HK-2 (cell line): ENCODE results near the gene ANO1.

Experiments used
- DNase-seq: peaks from one replicate; pipeline ENCODE4 v3.0.0-alpha.2; 2018; ENCODE audit not compliant: unreplicated experiment

ANO1 gene

DNA sequence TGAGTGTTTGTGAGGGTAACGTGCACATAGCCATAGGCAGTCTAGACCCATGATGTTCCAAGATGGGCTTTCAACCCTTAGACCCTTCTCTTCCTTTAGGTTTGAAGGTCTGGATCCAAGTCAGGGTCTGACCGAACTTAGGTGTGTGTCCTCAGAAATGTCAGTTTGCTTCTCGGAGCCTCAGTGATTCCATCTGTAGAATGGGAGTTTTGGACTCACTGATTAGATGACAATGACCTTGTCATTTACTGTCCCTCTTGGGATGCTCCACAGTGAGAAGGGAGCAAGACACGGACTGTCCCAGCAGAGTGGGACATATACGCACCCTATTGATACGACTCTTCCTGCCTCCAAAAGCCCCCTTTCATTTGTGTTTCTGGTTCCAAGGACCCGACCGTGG lies 37.7 kb downstream of the ANO1 start:
- no peak for DNase-seq

DNA sequence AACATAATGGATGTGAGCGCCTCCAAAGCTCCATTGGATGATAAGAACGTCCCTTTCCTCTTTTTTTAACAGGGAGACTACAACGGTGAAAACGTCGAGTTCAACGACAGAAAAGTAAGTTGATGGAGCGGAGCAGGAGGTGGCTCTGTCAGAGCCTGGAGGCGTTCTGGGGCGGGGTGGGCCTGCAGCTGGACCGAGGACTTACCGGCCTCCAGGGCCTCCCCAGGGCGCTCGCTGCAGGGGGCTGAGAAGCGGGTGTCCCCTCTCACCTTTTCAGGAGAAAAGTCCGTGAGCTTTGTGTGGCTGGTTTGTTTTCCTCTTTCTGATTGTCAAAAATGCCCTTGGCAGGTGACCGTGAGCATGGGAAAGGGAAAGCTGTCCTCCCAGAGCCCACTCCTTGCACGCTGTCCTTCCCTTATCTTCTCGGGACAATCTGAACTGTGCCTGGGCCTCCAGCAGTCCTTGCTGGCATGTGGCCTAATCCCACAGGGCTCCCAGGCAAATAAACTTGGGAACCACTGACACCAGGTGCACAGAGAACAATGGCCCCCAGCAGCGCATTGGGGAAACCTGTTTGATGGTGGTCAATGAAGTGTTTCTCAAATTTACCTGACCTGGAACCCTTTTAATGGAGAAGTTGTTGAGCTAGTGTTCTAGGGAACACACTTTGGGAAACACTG lies 38.4 kb downstream of the ANO1 start:
- no peak for DNase-seq

DNA sequence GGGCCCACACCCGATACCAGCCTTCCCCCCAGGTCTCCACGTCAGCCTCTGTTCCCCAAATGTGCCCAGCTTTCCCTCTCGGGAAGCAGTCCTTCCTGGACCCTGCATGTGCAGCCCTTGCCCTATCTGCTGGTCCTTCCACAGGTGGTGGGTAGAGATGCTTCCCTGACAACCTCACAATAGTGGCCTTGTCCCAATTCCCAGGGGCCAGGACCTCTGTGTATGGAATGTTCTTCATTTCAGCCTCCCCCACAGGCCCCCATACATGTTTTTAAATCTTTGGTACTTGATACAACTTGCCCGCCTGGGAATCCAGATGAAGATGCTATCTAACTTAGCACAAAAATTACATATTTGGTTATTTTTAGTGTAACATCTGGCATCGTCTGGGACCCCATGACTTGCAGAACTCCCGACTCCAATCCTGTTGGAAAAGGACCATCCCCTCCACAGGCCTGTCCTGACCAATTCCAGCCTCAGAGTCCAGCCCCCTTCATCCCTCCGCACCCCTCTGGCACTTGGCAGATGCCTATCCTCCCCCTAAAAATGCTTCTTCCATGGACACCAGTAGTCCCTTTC lies 39.5 kb downstream of the ANO1 start:
- no peak for DNase-seq

DNA sequence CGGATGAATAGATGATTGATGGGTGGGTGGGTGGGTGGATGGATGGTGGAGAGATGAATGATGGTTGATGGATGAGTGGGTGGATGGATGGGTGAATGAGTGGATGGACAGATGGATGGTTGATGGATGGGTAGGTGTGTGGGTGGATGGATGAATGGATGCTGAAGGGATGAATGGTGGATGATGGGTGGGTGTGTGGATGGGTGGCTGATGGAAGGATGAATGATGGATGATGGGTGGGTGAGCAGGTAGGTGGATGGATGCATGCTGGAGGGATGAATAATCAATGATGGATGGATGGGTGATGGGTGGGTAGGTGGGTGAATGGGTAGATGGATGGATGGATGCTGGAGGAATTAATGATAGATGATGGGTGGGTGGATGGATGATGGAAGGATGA lies 40.5 kb downstream of the ANO1 start:
- DNase-seq: no peak

DNA sequence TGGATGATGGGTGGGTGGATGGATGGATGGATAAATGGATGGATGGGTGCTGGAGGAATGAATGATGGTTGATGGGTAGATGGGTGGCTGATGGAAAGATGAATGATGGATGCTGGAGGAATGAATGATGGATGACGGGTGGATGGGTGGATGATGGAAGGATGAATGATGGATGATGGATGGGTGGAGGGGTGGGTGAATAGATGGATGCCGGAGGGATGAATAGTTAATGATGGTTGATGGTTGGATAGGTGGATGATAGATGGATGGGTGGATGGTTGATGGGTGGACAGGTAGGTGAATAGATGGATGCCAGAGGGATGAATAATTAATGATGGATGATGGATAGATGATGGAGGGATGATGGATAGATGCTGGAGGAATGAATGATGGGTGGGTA lies 41.4 kb downstream of the ANO1 start:
- no peak for DNase-seq

DNA sequence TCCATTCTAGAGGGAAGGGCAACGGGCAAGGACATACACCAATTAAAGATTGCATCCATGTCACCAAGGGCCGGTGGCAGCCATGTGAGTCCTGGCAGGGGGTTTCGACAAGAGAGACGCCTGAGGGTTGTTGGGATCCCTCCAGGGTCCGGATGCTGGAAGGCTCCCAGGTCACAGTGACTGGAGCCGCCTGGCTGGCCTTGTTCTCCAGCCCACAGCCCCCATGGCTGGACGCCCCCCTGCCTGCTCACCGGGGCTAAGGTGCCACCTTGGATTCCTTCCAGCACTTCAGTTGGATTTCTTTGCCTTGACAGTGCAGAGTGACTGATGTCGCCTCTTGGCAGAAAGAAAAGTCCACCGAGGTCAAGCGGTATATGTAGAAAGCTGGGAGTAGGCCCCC lies 42.6 kb downstream of the ANO1 start:
- no peak for DNase-seq

DNA sequence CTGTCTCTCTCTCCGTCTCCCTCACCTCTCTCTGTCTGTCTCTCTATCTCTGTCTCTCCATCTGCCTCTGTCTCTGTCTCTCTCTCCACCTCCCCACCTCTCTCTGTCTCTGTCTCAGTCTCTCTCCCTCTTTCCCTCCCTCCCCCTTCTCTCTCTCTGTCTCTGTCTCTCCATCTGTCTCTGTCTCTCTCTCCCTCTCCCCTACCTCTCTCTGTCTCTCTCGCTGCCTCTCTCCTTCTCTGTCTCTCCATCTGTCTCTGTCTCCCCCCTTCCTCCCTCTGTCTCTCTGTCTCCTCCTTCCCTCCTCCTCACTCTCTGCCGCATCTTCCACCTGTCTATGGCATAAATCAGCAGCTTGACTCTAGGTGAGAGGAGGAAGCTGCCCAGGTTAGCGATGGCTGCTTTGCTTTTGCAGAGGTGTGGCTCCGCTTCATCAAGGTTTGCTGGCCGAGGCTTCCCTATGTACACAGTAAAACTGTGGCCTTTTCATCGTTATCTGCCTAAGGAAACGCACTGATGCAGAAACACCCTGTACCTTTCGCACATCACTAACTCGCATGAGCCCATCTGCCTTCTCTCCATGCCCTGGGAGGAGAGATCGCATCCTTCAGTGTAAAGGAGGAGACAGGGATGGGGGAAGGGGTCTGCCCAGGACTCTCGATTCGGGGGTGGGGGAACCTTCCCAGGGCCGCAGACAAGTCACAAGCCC lies 44.5 kb downstream of the ANO1 start:
- no peak for DNase-seq

DNA sequence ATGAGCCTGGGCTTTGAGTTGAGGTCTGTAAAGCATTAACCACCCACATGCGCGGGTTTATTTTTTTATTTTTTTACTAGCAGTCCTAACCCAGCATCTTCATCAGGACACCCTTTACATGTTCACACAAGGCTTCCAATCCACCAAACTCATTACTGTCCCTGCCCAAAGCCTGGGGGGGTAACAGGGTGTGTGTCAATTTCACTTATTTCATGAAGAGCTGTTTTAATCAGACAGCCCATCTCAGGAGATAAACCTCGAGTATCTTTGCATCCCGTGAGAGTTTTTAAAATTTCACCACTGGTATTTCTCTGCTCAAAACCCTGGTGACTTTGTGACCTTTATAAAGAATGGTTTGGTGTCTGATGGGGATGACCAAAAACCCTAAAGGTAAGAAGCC lies 45.6 kb downstream of the ANO1 start:
- DNase-seq: no peak

DNA sequence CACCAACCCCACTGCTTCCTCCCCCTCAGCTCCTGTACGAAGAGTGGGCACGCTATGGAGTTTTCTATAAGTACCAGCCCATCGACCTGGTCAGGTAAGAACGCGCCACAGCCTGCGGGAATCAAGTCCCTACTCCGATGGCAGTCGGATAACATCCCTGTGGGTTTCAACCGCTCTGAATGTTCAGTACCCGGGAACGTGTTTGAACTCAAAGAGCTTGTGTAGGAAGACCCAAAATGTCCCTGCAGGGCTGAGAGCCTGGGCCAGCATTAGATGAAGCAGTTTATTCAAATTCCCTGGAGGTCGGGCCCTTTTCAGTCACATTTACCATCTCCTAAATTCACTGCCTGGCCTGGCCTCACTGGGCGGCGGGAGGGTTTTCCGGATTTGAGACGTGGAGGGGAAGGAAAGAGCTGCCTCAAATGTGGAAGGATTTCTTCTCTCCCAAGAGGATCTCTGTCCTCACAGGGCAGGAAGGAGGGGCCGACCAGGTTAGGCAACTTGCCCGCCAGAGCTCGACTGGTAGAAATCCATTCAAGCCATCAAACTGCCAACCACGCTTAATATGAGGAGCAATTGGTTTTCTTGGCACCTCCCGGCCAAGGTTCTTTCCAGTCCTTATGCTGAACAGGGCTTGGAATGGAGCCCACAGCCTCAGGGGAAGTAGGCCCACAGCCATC lies 46.3 kb downstream of the ANO1 start:
- no peak for DNase-seq

DNA sequence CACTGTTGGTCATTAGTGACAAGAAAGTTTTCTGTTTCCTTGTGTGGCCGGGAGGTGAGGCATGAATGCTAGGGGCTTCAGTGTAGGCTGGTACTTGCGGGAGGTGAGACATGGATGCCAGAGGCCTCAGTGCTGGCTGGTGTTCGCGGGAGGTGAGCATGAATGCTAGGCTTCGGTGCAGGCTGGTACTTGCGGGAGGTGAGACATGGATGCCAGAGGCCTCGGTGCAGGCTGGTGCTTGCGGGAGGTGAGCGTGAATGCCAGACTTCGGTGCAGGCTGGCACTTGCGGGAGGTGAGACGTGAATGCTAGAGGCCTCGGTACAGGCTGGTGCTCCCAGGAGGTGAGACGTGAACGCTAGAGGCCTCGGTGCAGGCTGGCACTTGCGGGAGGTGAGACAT lies 48.4 kb downstream of the ANO1 start:
- no peak for DNase-seq

DNA sequence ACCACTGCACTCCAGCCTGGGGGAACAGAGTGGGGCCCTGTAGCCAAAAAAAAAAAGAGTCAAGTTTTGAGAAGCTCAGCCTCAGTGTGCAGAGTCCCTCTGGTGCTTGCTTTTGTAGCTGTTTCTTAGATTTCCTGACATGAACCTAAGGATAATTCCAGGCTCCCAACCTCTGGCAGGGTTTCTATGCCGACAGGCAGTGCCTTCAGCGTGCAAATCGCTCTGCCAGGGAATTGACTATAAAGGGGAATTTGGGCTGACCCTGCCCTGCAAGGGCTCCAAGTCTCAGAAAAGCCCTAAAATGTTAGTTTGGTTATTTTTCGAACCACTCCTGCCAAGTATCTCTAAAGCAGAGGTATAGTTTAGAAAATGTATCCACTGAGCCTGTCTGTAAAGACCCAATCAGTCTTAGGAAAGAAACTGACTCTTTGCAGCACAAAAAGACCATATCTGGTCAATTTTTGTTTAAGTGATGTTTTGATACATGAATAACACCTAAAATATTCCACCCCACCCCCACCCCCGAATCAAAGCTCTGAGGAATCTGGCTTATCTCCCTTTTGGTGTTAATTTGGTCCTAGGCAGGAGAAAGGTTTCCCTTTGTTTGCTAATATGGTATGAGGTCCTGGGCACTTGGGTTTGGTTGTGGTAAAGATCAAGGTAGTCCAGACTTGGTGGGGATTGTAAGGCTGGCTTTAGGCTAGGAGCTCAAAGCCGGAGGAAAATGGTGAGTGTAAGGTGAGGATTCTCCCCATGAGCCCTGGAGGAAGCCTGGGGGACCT lies 49.7 kb downstream of the ANO1 start:
- no peak for DNase-seq

DNA sequence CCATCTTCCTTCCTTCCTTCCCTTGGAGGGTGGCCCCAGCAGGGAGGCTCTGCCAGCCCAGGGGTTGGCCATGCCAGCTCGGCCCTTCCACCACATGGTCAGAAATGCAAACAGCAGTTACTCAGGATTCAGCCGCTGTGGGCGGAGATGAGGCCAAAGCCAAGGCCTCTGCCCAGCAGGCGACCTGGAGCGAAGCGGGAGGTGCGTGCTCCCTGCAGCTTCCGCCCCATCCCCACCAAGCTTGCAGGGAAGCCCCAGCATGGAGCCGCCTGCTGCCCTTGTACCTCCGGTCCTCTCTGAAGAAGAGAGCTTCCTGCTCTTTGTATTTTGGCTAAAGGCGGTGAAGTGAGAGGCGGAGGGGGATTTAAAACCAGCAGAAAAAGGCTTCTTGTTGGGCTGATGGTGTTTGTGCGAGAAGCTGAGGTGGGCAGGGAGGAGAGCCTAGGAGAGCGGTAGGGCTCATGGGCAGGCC lies 50.4 kb downstream of the ANO1 start:
- peak; percentile 4 for DNase-seq

DNA sequence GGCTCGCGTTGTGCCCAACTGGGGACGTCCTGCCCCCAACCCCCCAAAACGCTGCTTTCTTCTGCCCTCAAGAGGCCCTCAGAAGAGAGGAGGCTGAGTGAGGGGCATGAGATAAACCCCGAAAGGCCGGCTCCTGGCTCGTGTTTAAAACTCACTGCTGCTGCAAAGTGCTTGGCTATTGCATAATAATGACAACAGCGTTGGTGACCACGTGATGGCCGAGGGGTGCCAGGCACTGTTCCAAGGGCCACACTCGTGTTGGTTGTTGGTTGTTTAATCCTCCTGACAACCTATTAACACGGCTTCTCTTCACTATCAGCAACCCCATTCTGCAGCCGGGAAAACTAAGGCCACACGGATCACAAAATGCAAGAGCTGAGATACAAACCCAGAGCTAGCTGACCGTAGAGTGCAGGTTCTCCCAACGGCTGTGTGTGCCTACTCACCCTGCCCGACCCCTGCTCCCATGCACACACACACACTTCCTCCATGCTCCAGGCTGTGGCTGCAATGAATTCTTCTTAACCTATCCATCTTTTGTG lies 51.0 kb downstream of the ANO1 start:
- no peak for DNase-seq

DNA sequence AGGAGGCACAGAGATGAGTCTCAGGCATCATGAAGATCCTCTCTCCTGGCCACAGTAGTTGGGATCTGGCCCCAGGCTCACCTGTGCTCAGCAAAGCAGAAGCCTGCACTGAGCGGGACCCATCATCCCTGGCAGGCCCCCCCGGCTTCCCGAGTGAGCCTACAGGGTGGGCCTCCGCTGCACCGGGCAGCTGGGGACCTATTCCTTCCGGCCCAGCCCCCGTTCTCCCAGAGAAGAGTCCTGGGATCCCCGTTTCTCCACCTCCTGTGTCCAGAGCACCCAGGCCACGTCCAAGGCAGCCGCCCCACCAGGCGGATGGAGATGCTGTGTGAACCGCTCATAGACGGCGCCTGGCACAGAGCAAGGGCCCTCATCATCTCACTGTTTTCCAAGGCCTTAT lies 52.5 kb downstream of the ANO1 start:
- DNase-seq: no peak

DNA sequence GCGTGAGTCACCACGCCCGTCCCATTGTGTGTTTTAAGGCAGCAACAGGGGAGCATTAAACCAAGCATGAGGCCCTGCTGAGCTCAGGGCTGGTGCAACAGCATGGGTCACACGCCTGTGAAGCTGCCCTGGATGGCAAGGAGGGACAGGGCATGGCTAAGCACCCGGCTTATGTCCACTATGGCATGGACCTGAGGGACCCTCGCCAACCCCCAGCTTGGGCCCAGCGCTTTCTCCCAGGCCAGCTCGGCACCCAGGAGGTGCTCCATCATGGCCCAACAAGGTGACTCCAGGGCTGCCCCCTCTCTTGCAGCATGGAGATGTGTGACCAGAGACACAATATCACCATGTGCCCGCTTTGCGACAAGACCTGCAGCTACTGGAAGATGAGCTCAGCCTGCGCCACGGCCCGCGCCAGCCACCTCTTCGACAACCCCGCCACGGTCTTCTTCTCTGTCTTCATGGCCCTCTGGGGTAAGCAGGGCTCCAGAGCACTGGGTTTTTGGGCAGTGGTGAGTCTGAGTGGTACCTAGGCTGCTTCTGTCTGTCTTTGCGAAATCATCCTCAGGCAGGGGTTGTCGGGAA lies 53.6 kb downstream of the ANO1 start:
- DNase-seq: no peak

DNA sequence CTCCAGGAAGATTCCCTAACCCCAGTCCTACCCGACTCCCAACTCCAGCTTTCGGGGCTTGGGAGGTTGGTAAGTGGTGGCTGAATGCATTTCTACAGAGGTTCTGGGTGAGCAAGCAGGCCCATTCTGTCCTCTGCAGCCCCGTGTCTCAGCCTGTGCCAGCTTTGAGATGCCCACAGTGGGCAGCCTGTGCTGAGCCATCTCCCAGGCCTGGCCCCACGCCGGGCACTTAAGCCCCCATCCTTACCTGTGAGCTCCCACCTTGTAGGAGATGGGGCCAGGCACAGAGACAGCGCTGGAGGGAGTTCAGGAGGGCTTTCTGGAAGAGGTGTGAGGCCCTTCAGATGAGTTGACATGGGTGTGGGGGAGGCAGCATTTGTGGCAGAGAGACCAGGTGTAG lies 54.5 kb downstream of the ANO1 start:
- no peak for DNase-seq

DNA sequence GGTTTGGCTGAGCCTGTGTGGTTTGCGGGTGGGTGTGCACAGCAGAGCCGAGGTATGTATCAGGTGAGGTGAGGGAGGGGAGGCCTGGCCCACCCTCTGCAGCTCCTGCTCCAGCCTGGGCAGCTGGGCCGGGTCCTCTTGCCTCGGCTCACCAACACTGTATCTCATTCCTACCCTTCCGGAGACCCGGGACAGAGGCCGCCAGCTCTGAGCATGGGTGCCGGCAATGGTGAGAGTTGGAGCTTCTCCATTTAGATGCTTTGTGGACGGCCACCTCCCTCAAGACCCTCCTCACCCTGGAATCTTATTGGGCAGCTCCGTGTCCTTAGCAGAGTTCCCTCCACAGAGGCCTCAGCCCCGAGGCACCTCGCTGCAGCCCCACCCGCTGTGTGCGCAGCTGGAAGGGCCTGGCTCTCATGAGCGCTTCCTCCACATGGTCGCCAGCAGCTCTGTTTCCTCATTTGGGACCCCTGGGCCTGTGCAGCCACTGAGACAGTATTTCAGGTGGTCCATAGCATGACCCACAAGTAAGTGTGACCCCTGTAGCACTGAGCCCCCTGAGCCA lies 55.7 kb downstream of the ANO1 start:
- DNase-seq: no peak

DNA sequence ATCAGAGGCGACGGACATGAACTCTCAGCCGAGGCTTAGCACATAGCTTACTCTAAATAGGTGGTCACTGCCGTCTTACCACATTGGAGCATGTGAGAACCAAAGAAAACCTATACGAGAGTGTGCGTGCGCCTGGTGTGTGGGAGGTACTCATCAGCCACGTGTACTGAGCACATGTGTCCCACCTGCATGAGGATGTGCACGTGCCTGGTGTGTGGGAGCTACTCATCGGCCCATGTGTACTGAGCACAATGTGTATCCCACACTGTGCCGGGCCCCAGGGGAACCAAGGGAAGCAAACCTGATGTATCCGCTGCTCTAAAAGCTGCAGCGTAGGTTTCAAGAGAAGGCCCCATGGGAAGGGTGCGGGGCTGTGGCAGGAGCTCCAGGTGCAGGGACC lies 56.4 kb downstream of the ANO1 start:
- DNase-seq: no peak

DNA sequence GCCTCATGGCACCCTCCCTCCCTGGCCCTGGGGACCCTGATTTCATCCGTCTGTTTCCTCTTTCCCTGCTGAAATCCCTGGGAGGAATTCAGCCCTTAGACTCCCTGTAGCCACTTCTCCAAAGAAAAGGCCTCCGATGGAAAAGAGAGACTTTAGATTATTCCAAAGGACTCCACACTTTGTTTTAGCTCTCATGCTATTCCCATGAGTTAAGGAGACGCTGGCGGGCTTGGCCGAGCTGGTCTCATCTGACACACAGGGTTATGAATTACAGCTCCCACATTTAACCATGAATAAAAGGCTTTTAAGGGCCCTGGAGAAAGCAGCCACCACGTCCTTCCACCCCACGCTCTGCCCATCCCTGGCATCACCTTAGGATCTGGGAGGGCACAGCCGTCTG lies 57.0 kb downstream of the ANO1 start:
- DNase-seq: no peak

DNA sequence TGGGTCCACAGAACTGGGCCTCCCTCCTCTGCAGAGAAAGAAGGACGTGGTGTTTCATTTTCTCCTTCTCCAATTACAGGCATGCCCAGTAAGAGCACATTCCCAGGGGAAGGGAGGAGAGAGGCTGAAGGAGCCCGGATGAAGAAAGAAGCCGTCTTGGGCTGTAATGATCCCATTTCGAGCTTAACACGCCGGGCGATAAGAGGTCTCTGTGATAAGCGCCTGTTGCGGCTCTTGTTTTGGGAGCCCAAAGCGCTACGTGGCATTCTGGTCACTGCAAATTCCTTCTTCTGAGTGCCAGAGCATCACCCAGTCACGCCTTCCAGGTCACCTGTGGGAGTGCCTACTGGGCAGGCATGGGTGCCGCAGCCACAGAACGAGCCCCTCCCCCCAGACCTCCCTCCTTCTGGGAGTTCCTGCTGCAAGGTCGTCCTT lies 57.5 kb downstream of the ANO1 start:
- no peak for DNase-seq

DNA sequence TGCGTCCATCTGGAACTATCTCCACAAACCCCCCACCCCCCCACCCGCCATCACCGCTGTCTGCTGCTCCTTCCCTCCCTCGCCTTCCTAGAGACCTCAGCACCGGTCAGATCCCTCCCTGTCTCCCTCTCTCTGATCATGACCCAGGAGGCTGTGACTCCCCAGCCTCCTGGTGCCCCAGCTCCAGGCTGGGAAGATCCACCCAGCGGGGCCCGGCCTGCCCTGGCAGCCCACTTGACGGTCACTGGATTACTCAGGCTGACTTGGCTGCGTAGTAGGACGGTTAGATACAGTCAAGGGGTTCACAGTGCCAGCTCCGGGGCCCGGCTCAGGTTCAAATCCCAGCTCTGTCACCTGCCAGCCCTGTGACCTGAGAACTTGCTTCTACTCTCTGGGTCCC lies 59.3 kb downstream of the ANO1 start:
- no peak for DNase-seq
